Right hindlimb (tissue), 1 donor: ENCODE measurements around the gene CMYA5.

Experiments
- DNase-seq: peaks from one replicate; pipeline ENCODE4 v3.0.0-alpha.2; 2018

The CMYA5 gene

GRCh38 chr5:79795764-79796398 is 106.2 kb downstream of the CMYA5 start:
- no peak for DNase-seq

DNA sequence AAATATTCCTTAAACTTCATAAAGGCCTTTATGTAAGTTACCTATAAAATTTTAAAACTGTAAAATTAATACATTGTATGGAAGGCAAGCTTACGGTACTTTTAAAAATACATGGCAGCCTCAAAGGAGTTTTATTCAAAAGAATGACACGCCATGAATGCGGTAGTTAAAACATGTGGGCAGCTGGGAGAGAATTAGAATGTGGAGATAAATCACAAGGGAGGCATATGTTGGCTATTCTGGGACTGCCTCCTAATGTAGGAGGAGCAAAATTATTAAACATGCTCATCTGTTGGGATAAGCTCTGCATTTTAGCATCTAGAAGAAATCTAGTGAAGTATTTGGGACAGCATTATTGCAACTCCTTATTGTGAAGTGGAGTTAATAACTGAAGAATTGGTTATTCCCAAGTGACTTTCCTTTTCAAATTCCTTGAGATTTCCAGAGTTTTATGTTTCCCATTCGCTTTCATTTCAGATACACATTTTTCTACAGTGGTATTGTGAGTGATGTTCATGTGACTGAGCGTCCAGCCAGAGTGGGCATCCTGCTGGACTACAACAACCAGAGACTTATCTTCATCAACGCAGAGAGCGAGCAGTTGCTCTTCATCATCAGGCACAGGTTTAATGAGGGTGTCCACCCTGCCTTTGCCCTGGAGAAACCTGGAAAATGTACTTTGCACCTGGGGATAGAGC is 109.4 kb downstream of the CMYA5 start:
- DNase-seq: no peak

DNA sequence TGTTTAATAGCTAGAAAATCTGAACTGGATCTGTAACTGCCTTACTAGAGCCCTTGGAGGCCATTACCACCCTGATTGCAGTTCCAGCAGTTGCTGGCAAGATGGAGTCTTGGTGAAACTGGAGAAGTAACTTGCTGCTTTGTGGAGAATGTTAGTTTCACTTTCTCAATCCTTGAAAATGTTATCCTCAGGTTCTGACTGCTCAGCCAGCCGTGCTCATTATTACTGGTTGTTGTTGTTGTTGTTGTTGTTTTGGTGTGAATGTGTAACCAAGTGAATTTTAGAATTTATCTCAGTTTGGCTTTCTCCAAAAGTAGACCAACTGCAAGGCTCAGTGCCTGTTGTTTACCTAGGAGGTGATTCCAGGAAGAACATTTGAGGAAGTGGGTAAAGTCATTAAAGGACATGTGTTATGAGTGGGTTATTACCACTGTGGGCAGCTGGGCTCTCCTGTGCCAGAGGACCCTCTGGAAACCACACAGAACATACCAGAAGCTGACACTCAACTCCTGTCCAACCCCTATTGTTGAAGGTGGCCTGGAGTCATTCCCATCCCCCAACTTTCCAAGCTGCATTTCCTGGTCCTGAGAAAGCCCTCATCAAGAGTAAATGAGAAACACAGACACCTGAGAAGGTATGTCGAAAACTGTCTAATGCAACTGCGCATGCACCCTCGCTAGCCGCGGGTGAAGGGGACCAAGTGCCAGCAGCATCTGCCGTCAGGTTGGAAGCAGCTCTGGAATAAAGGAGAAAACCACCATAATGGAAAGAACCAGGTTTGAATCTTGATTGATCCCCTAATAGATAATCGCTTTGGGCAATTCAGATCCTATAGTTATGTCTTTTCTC is 111.6 kb downstream of the CMYA5 start:
- DNase-seq: peak; percentile 37

DNA sequence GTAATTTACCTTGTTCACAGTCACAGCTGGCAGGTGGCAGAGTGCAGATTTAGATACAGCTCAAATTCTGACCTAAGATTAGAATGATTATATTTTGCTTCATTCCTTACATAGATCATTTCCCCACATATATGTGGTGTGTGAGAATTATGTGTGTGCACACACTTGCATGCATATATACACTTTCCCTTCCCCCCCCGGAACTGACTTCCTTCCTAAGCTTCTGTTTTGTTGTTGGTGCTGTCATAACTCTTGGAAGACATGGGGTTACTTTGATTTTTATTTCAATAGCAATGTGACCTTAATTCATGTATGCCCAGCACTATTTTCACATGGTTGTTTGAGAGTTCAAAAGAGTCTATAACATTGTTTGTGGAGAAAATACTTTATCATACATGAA is 112.8 kb downstream of the CMYA5 start:
- no peak for DNase-seq

- no peak for DNase-seq
Observed at GRCh38 chr5:79803007-79803406, 113.4 kb downstream of the CMYA5 start.

- peak; percentile 31 for DNase-seq
Observed at GRCh38 chr5:79806741-79807140, 117.1 kb downstream of the CMYA5 start.

DNA sequence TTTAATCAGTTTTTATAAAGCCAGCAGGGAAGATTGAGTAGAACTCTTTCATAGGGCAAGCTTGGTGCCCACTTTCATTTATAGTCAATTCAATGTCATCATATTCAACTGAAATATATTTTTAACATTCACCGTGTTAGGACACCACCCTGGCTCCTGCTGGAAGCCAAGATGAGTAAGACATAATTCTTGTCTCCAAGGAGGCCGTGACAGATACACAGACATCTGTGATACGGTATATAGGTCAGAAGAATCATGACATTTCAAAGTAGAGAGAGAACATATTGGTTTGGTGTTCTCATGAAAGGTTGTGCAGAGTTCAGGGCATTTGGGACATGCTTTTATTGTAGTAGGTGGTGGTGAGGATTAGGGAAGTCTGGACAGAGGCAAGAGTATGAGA is 120.1 kb downstream of the CMYA5 start:
- no peak for DNase-seq

- no peak for DNase-seq
Observed at GRCh38 chr5:79811081-79811480, 121.4 kb downstream of the CMYA5 start.

DNA sequence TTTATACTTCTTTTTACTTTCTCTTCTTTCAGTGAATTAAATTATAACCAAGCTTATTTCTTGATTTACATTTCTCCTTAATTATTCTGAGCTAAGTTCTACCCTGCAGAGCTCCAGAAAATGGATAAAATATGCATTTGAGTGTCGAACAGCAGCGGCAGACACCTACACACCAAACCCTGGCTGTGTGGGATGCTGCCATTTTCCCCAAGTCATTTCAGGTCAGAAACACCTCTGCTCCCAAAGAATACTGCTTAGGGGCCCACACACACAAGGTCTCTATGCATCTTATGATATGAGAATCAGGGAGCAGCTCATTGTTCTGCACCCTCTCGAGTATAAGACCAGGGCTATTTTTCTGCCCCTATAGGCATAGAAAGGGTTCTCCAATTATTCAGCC is 122.3 kb downstream of the CMYA5 start:
- no peak for DNase-seq

DNA sequence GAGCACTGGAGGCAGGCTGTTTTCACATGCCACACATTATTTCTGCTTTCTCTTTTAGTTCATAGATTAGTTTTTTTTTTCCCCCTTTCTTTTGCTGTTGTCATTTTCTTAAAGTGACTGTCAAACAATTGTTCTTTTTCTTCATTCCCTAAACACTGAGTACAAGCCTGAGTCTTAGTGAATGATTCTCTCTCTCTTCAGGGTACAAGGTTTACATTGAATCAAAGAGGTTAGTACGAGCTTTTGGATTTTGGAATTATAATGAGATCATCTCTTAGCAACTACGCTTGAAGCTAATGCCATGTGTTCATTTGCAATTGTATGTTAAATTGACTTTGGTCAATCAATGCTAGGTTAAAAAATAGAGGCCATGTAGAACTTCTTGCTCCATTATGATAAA is 125.1 kb downstream of the CMYA5 start:
- DNase-seq: no peak

GRCh38 chr5:79816014-79816413 is 126.4 kb downstream of the CMYA5 start:
- DNase-seq: no peak

GRCh38 chr5:79820648-79821047 is 131.0 kb downstream of the CMYA5 start:
- no peak for DNase-seq

GRCh38 chr5:79824444-79824843 is 134.8 kb downstream of the CMYA5 start:
- no peak for DNase-seq

- no peak for DNase-seq
Observed at GRCh38 chr5:79825802-79826201, 136.2 kb downstream of the CMYA5 start.

DNA sequence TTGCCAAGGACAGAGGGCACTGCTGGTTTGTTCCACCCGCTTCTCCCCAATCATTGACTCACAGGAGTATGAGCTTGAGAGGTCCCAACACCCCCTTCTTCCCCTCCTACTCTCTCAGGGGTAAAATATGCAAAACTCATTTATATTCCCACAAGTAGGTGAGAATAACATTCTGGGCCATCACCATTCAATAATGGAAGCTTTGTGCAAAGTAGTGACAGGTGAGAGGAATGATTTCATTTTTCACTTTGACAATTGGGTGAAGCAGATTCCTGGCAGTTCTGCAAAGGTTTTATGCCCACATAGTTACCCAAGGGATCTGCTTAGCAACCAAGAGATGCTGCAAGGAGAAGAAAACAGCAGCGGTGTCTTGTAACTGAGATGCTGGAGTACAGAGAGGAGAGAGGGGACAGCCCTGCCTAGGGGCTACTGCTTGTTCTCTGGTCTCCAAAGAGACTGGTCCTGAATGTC is 137.6 kb downstream of the CMYA5 start:
- no peak for DNase-seq

DNA sequence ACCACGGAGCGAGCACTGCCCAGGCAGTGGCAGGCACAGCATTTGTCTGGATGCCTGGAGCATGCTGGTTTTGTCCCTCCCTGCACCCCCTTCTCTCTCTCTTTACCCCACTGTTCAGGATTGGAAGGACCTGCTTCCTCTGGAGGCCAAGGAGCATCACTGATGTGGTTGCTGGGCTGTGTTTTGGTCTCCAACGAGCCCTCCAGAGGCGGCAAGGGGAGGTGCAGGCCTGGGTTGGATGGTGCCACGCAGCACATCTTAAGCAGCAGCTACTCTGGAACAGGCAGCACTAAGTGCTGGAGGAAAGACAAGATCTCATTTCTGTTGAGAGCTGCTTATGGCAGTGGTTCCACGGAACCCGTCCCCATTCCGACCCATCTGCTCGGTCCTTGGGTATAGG is 139.6 kb downstream of the CMYA5 start:
- no peak for DNase-seq

DNA sequence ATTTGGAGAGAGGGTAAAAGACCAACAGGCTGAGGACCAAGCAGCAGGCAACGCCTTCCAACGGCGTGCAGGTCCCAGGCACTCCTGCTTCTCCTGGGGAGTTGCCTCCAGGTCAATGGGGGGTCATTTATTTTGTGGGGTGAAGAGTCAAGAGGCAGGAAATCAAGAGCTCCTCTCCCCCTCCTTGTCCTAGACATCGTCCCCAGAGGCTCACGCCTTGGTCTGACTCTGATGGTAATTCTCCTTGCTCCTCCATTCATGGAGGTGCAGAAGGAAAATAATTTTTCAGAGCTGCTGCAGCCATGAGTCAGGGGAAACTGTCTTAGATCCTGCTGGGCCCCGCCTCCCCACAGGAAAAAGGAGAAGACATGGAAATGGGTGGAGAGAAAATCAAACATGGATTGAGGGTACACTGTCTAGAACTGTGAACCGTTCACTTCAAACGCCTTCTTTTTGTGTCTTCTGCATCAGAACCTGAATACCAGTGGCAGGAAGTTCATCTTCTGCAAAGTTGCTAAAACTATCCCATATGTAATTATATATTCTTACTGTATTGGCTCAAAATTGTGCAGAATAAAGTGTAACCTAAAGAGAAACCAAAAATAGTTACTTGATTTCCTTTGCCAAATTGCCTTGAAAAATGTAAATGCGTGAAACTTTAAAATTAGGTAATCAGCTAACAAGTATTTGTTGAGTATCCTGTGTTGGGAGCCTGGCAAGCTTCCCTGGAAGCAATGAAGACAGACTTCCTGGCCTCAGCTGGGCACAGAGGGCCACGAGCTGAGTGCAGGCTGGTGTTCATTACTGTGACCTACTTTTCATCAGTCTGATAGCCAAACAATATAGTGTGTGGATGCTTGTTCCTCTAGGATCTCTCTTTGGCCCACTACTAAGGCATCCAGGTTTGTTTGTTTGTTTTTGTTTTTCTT is 142.0 kb downstream of the CMYA5 start:
- DNase-seq: no peak

DNA sequence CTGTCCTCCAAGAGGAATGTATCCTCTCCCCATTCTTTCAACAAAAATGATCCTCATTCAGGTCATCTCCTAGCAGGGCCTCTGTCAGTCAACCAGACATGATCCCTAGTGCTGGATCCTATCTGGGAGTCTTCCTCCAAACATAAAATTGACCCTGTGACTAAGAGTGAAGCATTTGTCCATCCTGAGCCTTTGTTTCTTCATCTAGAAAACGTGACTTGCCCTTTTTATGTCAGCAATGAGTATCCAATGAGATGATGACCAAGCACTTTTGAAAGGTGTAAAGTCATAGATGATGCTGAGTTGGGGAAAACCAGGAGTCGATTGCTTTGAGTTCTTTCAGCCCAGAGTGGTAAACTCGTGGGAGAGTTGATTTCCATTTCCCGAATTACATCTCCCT is 143.3 kb downstream of the CMYA5 start:
- no peak for DNase-seq

DNA sequence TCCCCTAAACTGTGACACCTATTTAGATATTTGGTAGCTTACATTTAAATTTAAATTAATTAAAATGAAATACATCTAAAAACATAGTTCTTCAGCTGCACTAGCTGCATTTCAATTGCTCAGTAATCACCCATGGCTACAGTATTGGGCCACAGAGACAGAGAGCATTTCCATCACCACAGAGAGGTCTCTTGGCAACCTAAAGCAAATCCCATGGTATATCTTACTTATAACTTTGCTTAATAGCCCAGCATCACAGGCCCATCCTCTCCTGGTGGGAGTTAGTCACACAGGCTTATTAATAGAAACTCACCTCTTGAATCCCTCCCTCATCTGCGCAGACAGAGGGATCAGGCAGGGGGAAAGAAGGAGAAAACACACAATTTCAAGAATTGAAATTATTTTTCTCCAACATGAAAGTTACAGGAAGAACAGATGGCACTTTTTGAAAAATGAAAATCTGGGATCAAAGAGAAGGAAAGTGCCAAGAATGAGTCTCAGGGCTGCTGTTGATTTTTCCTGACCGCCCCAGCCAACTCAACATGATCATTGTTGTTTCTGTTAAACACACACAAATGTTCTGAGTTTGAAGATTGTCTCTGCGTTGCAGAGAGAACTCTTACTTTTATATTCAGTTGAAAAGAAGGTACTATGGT is 144.6 kb downstream of the CMYA5 start:
- DNase-seq: no peak

- no peak for DNase-seq
Observed at GRCh38 chr5:79834754-79835714, 145.4 kb downstream of the CMYA5 start.
